Stimulated activated effector memory CD8-positive, alpha-beta T cell treated with anti-CD3 and anti-CD28 coated beads, Interleukin-12 subunit alpha, Interleukin-12 subunit beta, amount 100 ng/mL, for 72 hours (primary cell): ENCODE data around the gene FNIP1.
"Not testable (repeated sequence)": the region's sequence is repeated elsewhere in the genome, so short reads cannot be mapped to it uniquely, and the experiment has no call there.

Experiments
- ATAC-seq: fragments of 150-1000 bp; cut with Tn5 transposase; 2 replicates; pipeline ENCODE4 v1.10.0; 2021
- DNase-seq, 2 donors: peaks; one replicate each; pipeline ENCODE4 v3.0.0; 2021 to 2022; ENCODE audit warnings: low spot score in 2 of 2
- H3K27ac Mint-ChIP-seq: one replicate; pipeline ENCODE4 v1.8.0; 2022; ENCODE audit warnings: mild to moderate bottlenecking, mixed read lengths
- H3K36me3 Mint-ChIP-seq: one replicate; pipeline ENCODE4 v1.8.0; 2022; ENCODE audit warnings: mild to moderate bottlenecking, mixed read lengths
- H3K4me1 Mint-ChIP-seq: one replicate; pipeline ENCODE4 v1.8.0; 2022; ENCODE audit warnings: mixed read lengths
- H3K4me3 Mint-ChIP-seq: one replicate; pipeline ENCODE4 v1.8.0; 2022; ENCODE audit warnings: mild to moderate bottlenecking, mixed read lengths
- H3K9me3 Mint-ChIP-seq: one replicate; pipeline ENCODE4 v1.8.0; 2022; ENCODE audit warnings: mixed read lengths

The FNIP1 gene

GRCh38 chr5:131634238-131634637, 162.6 kb downstream of the FNIP1 start:
- Mint-ChIP-seq H3K4me3 (no peak overlapping the region), H3K9me3 (no peaks in the 10 kb centered on the region), H3K27ac (peak overlapping the region; percentile 97), H3K4me1 (peaks cover 12% of the 10 kb centered on the region), H3K36me3 (peaks cover 28% of the 10 kb centered on the region)
- ATAC-seq (no peak), DNase-seq (no peak)

GRCh38 chr5:131633830-131634229, 163.0 kb downstream of the FNIP1 start:
- Mint-ChIP-seq H3K9me3 (no peaks in the 10 kb centered on the region), H3K4me3 (no peak overlapping the region), H3K36me3 (peaks cover 28% of the 10 kb centered on the region), H3K4me1 (peaks cover 16% of the 10 kb centered on the region), H3K27ac (peak overlapping the region; percentile 97)
- no peak for DNase-seq
- ATAC-seq: no peak

- DNase-seq (no peak), ATAC-seq (peak; percentile 9)
- peaks cover 28% of the 10 kb centered on the region for H3K36me3 Mint-ChIP-seq
- peaks cover 33% of the 10 kb centered on the region for H3K4me1 Mint-ChIP-seq
- H3K27ac Mint-ChIP-seq: no peak overlapping the region
- no peak overlapping the region for H3K4me3 Mint-ChIP-seq
- H3K9me3 Mint-ChIP-seq: no peaks in the 10 kb centered on the region
These were observed 165.9 kb downstream of the FNIP1 start for GRCh38 chr5:131630963-131631350.

- Mint-ChIP-seq H3K27ac (no peak overlapping the region), H3K4me1 (peaks cover 37% of the 10 kb centered on the region), H3K4me3 (no peak overlapping the region), H3K9me3 (no peaks in the 10 kb centered on the region), H3K36me3 (peaks cover 27% of the 10 kb centered on the region)
- no peak for ATAC-seq
- DNase-seq: no peak
These were observed 166.4 kb downstream of the FNIP1 start for GRCh38 chr5:131630208-131630962.

- Mint-ChIP-seq H3K4me1 (peaks cover 44% of the 10 kb centered on the region), H3K27ac (peak overlapping the region; percentile 21), H3K9me3 (no peaks in the 10 kb centered on the region), H3K36me3 (peaks cover 20% of the 10 kb centered on the region), H3K4me3 (peak overlapping the region; percentile 7)
- no peak for DNase-seq
- ATAC-seq: no peak
These were observed 167.8 kb downstream of the FNIP1 start for GRCh38 chr5:131628990-131629389.

GRCh38 chr5:131627207-131627865, 169.5 kb downstream of the FNIP1 start:
- no peak for ATAC-seq
- H3K9me3 Mint-ChIP-seq: no peaks in the 10 kb centered on the region
- no peak overlapping the region for H3K27ac Mint-ChIP-seq

GRCh38 chr5:131622633-131623032, 174.2 kb downstream of the FNIP1 start:
- Mint-ChIP-seq H3K27ac (no peak overlapping the region), H3K9me3 (no peaks in the 10 kb centered on the region), H3K4me1 (peaks cover 72% of the 10 kb centered on the region), H3K36me3 (peaks cover 47% of the 10 kb centered on the region), H3K4me3 (no peak overlapping the region)
- ATAC-seq: no peak
- no peak for DNase-seq

More at GRCh38 chr5:131627207-131627865, 169.5 kb downstream of the FNIP1 start:
- Mint-ChIP-seq H3K36me3 (peaks cover 30% of the 10 kb centered on the region), H3K4me3 (no peak overlapping the region), H3K4me1 (peaks cover 55% of the 10 kb centered on the region)
- DNase-seq: no peak

- Mint-ChIP-seq H3K4me1 (peaks cover 68% of the 10 kb centered on the region), H3K36me3 (peaks cover 54% of the 10 kb centered on the region)
- H3K4me3 Mint-ChIP-seq, H3K27ac Mint-ChIP-seq, ATAC-seq, DNase-seq, H3K9me3 Mint-ChIP-seq: not testable (repeated sequence)
These were observed 175.7 kb downstream of the FNIP1 start for GRCh38 chr5:131621164-131621563.

GRCh38 chr5:131619102-131619501, 177.7 kb downstream of the FNIP1 start:
- H3K9me3 Mint-ChIP-seq: no peaks in the 10 kb centered on the region
- no peak for DNase-seq
- no peak overlapping the region for H3K4me3 Mint-ChIP-seq
- H3K27ac Mint-ChIP-seq: no peak overlapping the region
- peaks cover 65% of the 10 kb centered on the region for H3K4me1 Mint-ChIP-seq
- H3K36me3 Mint-ChIP-seq: peaks cover 42% of the 10 kb centered on the region
- no peak for ATAC-seq

GRCh38 chr5:131617140-131617822, 179.5 kb downstream of the FNIP1 start:
- H3K36me3 Mint-ChIP-seq: peaks cover 31% of the 10 kb centered on the region
- no peak overlapping the region for H3K4me3 Mint-ChIP-seq
- no peak for ATAC-seq
- H3K4me1 Mint-ChIP-seq: peaks cover 58% of the 10 kb centered on the region
- no peak for DNase-seq
- no peaks in the 10 kb centered on the region for H3K9me3 Mint-ChIP-seq
- H3K27ac Mint-ChIP-seq: no peak overlapping the region

- Mint-ChIP-seq H3K27ac (peak overlapping the region; percentile 20), H3K4me1 (peaks cover 48% of the 10 kb centered on the region), H3K4me3 (no peak overlapping the region), H3K36me3 (peaks cover 21% of the 10 kb centered on the region), H3K9me3 (no peaks in the 10 kb centered on the region)
- DNase-seq (no peak), ATAC-seq (no peak)
These were observed 180.9 kb downstream of the FNIP1 start for GRCh38 chr5:131615957-131616356.

GRCh38 chr5:131613423-131613822, 183.4 kb downstream of the FNIP1 start:
- DNase-seq (no peak), ATAC-seq (no peak)
- peaks cover 57% of the 10 kb centered on the region for H3K4me1 Mint-ChIP-seq
- no peak overlapping the region for H3K4me3 Mint-ChIP-seq
- H3K36me3 Mint-ChIP-seq: peaks cover 14% of the 10 kb centered on the region
- H3K9me3 Mint-ChIP-seq: no peaks in the 10 kb centered on the region
- H3K27ac Mint-ChIP-seq: no peak overlapping the region

GRCh38 chr5:131611064-131611381, 185.8 kb downstream of the FNIP1 start:
- no peak for ATAC-seq
- peaks cover 5% of the 10 kb centered on the region for H3K36me3 Mint-ChIP-seq
- no peak overlapping the region for H3K27ac Mint-ChIP-seq
- no peak overlapping the region for H3K4me3 Mint-ChIP-seq
- no peak for DNase-seq
- no peaks in the 10 kb centered on the region for H3K9me3 Mint-ChIP-seq
- H3K4me1 Mint-ChIP-seq: peaks cover 51% of the 10 kb centered on the region

GRCh38 chr5:131610198-131611063, 186.4 kb downstream of the FNIP1 start:
- H3K9me3 Mint-ChIP-seq: no peaks in the 10 kb centered on the region
- peaks cover 48% of the 10 kb centered on the region for H3K4me1 Mint-ChIP-seq

GRCh38 chr5:131609774-131610173, 187.0 kb downstream of the FNIP1 start:
- DNase-seq (no peak), ATAC-seq (no peak)
- H3K9me3 Mint-ChIP-seq: no peaks in the 10 kb centered on the region
- H3K27ac Mint-ChIP-seq: no peak overlapping the region
- no peak overlapping the region for H3K4me3 Mint-ChIP-seq
- H3K36me3 Mint-ChIP-seq: peaks cover 5% of the 10 kb centered on the region
- peaks cover 54% of the 10 kb centered on the region for H3K4me1 Mint-ChIP-seq

More at GRCh38 chr5:131610198-131611063, 186.4 kb downstream of the FNIP1 start:
- DNase-seq: no peak
- no peak for ATAC-seq
- peaks cover 5% of the 10 kb centered on the region for H3K36me3 Mint-ChIP-seq
- H3K27ac Mint-ChIP-seq: no peak overlapping the region
- no peak overlapping the region for H3K4me3 Mint-ChIP-seq
